ENCODE data around the gene C21orf91.

The C21orf91 gene

DNA sequence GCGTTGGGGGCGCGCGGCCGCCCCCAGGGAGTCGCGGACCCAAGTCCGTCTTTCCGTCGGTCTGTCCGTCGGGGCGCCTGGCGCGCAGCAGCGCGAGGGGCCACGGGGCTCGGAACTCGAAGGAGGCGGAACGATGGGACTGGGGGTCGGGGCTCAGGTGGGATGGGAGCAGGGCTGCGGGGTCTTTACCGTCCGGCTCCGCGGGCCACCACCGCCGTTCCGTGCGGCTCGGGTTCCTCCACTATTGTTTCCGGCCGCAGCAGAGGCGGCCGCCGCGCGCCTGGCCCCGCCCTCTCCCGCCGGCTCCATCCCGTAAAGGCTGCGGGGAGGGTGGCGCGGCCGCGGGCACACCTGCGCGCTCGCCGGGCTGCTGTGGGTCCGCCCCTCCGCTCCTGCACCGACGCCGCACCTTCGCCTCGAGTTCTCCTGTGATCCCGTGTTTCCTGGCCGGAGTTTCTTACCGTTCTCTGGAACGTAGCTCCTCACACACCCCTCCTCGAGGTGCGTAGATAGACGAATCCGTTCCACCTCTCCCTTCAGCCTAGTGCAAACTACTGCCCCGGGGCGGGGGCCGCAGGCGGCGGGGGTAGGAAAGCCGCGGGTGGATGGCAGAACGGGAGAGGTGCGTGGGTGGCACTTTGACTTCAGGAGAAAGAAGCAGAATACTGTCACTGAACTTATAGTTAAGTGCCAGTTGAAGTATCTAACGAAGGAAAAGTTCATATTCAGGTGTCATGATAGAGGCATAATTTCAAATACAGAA is at the start of gene C21orf91:
Gene C21orf91, minus strand, starts transcription at position 243 of the 763 bp plus-strand sequence. CDS start 1,038 bp downstream, outside the sequence.
- DNase-seq, result peak; percentile 89

DNA sequence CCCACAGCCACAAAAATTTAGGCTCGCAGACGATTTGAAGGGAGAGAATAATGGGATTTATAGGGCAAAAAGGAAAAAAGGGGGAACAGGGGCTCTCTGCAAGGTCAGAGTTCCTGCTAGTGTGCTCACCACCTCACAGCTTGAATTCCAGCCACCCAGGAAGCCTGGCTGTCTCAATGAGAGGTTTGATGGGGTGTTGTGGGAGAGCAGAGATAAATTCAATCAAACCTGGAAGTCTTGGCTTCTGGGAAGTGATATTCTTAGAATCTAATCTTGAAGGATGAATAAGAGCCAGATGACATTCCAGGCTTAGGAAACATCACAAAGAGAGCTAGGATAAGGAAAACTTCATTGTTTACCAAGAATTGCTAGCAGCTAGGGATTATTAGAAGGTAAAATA is 47.4 kb upstream of the C21orf91 start:
- DNase-seq, result no peak

DNA sequence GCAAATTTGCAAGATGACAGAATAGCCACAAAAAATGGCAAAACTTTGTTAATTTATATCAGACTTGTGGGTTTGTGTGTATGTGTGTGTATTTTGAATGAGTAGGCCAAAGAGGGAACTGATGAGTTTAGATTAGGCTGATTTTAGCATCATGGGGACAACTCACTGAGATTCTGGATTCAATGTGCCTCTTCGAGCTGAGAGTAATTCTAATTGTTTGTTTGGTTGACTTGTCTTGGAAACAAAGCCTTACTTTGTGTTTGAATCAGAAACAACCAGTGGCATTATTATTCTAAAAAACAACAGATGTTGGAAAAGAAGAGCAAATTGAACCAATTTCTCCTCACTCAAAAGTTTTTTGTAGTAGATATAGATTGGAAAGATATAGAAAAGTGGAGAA is 40.5 kb upstream of the C21orf91 start:
- DNase-seq, result no peak

DNA sequence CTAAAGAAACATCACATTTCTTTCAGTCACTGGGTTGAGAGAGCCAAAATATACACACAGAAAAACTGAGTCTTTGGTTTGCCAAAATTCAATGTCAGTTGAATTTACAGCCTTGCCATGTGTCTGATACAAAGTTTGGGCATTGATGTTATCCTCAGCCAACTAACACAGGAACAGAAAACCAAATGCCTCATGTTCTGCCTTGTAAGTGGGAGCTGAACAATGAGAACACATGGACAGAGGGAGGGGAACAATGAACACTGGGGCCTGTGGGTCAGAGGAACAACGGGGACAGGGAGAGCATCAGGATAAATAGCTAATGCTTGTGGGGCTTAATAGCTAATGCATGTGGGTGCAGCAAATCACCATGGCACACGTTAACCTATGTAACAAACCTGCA is 39.6 kb upstream of the C21orf91 start:
- DNase-seq, result no peak

DNA sequence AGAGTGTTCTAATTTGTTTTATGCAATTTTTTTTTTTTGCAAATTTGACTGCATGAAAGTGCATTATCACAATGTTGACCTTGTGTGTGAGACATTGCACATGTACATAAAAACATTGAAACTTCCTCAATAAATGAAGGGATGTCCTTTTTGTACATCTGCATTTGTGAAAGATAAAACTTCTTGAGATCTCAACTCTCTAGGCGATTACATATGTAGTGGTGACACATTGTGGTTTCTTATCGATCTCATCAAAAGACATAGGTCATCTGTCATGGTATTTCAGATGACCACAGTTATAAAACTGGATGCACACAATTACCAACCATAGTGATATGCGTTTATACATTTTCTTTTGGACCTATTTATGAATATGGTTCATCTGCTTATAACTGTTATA is 35.6 kb upstream of the C21orf91 start:
- DNase-seq, result no peak

DNA sequence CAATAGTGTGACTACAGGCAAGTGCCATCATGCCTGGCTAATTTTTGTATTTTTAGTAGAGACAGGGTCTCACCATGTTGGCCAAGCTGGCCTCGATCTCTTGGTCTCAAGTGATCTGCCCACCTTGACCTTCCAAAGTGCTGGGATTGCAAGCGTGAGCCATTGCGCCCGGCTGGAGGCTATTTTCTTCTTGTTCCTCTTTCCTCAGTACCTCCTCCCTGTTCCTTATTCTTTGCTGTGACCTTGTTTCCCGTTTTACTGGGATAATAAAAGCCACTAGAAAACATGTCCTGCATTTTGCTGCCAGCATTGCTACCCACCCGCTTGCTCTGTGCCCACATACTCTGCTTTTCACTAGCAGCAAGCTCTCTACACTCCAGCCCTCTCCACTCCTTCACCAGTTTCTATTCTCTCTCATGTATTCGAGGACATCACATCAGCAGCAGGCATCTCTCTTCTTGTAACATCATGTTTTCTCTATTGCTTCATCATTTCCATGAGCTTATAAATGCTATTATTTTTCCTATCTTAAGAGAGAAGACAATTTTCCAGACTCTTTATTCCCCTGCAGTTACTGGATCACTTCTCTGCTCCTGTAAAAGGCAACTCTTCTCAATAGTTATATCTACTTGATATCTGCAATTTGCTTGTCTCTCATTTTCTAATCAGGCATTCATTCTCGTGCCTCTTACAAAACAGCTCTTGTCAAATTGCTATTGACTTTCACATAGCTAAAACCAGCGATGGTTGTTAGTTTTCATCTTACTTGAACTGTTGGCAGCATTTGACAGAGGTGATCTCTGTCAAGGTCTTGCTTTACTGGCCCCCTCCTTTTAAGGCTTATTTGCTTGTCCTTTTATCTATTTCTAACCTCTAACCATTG is 34.5 kb upstream of the C21orf91 start:
- DNase-seq, result no peak

DNA sequence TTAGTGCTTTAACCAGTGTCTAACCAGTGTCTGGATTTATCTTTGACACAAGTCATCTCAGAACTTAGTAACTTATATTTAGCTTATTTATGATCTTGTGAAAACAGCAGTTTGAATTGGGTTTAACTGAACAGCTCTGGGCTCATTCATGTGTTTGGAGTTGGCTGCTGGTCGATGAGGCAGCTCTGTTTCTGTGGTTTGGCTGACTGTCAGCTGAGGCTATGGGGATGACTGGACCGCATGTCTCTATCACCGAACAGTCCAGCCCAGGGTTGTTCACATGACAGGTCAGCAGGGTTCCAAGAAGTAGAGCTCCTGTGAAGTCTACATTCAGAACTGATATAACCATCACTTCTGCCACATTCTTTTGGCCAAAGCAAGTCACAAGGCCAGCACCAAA is 29.1 kb upstream of the C21orf91 start:
- peak; percentile 95 for DNase-seq

DNA sequence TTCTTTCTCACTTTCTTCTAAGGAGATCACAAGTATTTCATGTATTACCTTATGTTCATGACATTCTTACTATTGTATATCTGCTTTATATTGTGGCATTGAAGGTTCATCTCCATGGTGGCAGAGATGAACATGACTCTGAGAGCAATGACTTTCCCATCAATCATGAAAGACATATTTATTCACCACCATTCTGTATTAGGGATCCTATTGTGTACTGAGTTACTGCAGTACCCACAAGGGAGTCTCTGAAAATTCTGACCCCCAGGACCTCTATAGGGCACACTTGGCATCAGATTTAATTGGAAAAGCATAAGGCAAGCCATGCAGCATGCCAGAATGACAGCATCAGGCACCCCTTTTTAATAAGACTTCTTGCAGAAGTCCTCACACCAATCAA is 21.9 kb upstream of the C21orf91 start:
- DNase-seq, result no peak

DNA sequence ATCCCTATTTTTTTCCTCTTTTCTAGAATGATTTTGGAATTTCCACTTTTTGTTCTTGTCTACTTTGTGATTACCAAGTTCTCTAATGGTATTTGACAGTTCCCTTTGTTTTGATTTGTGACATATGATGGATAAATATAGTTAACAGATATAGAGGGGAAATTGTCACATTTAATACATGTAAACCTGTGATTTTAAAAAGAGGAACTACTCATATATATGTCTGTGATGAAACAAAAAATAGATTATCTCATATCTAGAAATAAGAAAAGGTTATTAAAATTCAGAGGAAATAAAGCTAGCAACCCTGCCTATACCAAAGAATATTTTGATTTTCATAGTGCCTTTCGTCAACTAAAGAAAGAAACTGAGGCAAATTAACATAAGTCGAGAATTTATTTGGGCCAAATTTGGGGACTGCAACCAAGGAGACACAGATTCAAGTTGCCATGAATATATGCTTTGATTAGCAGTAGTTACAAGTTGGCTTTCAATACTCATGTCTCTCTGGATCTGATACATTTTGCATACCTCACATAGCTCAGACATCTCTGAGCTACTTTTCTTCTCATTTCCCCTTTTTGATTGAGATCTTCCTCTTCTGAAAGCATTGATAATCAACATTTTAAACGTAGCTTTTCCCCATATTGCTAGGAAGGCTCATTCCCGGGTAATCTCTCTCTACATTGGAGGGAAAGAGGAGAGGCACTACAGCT is 15.6 kb upstream of the C21orf91 start:
- no peak for DNase-seq

DNA sequence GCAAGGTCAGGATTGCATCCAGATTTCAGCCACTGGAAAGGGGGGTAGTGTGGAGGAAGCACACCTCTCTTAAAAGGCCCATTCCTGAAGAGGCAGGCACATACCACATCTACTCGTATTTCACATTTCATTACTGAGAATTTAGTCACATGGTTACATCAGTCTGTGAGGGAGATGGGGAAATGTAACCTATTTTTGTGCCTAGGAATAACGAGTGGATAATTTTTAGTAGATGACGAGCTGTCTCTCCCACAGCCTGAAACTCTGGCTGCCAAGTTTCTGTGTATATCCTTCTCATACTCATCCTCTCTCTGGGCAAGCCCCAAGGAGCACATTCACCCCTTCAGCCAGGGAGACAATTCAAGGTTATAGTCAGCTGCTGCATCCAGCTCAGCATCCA is 10.3 kb upstream of the C21orf91 start:
- peak; percentile 85 for DNase-seq

DNA sequence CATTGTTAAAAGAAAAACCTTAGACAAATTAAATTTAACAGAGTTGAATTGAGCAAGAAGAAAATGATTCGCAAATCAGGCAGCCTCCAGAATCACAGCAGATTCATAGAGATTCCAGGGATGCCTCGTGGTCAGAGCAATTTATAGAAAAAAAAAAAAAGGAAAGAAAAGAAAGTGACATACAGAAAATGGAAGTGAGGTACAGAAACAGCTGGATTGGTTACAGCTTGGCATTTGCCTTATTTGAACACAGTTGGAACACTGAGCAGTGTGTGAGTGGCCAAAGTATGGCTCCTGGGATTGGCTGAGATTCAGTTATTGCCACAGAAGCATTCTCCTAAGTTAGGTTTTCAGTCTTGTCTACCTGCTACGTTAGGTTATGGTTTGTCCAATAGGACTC is 9.1 kb upstream of the C21orf91 start:
- DNase-seq, result peak; percentile 81

DNA sequence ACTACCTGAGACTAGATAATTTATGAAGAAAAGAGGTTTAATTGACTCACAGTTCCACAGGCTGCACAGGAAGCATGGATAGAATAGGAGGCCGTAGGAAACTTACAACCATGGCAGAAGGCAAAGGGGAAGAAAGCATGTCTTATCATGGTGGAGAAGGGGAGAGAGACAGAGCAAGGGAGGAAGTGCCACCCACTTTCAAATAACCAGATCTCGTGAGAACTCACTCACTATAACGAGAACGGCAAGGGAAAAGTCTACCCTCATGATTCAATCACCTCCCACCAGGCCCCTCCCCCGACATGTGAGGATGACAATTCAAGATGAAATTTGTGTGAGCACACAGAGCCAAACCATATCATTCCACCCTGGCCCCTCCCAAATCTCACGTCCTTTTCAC is 4.7 kb upstream of the C21orf91 start:
- peak; percentile 18 for DNase-seq

DNA sequence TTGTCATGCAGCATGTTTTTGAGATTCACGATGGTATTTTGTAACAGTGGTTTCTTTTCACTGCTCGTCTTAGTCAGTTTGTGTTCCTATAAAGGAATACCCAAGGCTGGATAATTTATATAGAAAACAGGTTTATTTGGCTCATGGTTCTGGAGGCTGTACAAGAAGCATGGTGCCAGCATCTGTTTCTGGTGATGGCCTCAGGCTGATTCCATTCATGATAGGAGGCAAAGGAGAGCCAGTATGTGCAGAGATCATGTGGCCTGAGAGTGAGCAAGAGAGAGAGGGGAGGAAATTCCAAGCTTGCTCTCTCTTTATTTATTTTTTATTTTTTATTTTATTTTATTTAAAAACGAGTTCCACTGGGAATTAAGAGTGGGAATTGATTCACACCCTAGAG is 2.0 kb upstream of the C21orf91 start:
- DNase-seq, result no peak

DNA sequence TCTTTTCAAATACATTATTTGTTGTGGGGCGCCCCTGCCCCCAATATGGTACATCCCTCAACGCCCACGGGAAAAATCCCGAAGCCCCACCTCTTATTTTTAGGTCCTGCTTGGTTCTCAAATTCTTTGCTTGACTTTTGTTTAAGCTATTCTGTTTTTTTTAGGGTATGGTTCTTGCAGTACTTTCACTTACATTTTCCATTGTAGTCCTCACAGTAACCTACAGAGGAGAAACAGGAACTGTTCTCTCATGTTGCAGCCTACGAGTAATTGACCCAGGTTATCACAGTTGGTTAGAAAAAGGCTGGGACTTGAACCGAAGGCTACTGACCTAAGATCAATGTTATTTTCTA is 697 bp upstream of the C21orf91 start:
- DNase-seq, result no peak

DNA sequence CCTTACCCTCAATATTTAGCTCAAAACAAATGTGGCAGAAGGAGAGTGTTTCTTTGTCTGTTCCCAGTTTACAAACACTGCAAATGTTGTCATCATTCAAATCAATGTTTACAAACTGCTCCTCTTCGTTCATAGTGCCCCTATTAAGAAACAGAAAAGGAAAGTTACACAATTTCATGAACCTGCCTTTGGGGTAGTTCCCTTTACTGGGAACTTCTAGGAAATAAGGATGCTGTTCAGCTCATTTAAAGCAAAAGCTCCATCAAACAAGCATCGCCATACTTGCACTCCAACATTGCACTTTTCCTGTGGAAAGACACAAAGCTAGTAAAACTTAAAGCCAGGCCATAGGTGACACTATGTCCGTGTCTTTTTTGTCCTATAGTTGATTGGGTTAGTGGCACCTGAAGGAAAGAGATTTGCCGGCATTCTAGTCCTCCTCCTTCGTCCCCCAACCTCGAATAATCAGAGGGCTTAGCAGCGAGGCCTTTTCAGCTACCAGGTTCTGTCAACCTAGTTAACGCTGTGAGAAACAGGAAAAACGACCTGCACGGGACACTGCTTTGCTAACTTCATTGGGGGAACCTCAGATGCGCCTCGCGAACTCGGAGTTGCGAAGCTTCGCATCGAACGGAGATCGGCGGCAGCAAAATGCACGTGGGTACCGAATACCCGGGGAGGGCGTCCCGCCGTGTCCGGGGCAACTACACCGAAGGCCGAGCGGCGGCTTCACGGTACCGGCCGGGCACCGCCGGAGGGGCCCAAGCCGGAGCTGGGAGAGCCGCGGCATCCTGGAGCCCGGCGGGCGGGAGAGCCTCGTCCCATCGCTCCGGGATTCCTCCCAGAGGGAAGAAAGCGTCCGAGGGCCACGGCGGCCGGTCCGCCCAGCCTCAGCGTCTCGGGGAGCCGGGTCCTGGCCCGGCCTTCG is 706 bp downstream of the C21orf91 start:
- DNase-seq, result peak; percentile 28

DNA sequence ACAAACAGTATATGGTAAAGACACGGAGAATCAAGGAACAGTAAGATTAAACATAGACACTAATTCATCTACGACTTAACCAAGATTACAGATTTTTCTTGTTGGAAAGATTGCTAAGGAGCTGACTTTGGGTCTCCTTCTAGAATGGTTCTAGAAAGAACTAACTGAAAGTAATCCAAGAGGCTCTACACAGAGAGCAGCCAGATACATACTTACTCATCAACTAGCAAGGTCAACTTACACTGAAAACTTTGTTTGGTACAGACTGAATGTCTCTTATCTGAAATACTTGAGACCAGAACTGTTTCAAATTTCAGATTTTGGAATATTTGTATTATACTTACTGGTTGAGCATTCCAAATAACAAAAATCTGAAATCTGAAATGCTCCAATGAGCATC is 5.8 kb downstream of the C21orf91 start:
- DNase-seq, result no peak

DNA sequence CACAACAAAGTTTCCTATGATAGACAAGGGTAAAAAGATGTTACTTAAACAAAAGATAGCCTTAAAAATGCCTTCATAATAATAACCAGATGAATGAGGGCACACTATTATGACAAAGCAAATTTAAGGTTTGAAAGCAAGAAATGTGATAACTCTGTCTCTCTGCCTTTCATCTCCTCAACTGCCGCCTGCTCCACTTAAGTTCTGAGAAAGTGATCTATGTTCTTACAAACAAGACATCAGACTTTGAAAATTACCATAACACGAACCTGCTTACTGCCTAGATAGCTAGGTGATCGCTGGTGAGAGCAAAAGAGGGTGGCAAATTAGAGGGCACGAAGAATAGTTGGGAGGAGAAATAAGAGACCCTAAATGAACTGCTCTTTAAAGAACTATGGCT is 13.2 kb downstream of the C21orf91 start:
- DNase-seq, result no peak

DNA sequence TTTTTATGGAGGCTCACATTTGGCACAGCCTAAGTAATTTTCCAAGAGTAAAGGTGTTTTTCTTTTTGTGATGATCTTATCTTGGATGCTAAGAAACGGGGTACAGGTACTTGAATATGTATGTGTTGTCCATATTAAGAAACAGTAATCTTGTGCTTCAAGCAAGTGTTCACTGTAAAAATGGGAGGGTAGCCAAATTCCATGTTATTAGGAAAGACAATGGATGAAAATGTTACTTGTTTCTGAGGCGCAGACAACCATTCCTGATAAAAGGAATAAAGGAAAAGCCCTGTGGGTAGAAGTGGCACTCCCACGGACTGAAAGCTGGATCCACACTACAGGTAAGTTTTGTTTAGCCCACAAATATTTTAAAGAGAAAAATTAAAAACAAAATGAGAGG is 15.6 kb downstream of the C21orf91 start:
- no peak for DNase-seq

DNA sequence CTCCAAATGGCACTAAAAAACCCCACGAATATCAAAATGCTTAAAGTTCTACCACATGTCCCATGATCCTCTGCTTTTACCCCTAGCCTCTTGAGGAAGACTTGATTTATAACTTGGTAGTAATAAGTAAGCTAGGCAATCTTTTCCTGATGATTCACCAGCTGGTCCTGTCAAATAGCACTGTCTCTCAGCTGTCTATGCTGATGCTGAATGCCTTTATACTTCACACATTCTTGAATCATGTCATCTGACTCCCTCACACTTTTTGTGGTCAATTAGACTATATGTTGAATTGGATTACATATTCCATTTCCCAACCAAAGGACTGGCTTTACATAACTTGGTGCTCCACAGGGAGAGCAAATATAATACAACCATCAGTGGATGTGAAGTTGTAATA is 16.6 kb downstream of the C21orf91 start:
- DNase-seq, result peak; percentile 91

DNA sequence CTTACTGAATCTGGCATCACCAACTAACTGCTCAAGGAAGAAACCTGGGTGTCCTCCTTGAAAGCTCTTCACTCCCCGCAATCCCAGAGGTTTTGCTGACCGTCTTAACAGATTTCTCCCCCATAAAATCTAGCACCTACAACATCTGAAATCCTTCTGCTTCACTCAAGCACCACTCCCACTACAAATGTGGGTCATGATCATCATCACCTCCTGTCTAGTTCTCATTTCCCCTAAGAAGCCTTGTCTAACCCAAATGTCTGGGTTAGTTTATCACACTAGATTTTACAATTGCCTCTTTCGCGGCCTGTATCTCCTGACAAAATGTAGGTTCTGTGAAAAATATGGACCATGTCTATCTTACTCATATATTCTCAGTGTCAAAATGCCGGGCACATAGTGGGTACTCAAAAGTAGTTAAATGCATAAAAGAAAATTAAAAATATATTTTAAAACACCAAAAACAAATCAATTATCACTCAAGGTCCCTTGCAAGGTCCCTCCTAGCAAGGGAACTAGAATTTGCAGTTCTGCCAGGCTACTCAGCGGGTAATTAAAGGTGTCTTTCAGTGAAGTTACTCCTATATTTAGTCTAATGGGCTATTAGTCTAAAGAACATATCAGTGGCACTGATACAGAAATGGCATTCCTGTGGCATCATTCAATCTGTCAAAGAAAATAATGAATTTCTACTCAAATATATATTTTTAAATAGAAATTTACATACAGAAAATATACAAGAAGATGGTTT is 19.6 kb downstream of the C21orf91 start:
- no peak for DNase-seq

DNA sequence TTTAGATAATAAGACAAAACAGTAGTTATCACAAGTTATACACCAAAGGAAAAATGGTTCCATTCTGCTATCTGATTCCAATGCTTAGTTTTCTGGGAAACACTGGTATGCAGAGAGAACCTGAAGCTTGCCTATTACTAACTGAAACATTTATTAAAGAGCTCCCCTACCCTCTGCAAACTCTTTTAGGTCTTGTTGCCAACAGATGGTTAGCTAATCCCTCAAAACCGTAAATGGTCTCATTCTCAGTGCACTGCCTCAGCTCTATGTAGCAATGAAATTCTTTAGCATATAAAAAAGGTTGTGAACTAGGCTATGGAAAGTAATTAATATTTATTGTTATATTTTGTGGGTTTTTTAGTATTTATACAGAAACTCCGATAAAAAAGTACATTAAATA is 20.4 kb downstream of the C21orf91 start:
- no peak for DNase-seq

DNA sequence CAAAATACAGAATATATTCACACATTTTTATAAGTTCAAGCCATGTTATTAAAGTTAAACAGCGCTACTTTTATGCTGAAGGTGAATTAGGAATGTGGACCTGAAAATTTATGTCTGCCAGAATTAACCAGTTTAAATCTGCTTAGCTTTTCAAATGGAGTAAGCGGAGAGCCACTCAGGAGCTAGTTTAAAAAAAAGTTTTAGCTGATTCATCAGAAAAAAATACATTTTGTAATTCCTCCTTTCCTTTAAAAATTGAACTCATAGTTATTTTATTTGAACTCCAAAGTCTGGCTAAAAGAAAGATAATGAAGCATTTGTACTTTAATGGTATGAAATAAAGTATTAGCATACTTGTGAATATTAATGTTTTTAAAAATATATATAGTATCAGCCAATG is 21.2 kb downstream of the C21orf91 start:
- no peak for DNase-seq

Data from fibroblast of skin of right biceps (primary cell).